Lung microvascular endothelial cell (primary cell): ENCODE data around the gene GMCL2. TPM values are rescaled to one million over a fixed set of nuclear protein-coding genes. Genes with fewer than 3 reads are reported as not detected.
A peak's percentile ranks its signal among the peaks of the same experiment; 100 is the strongest.

Experiments used
- DNase-seq, 2 donors: peaks; one replicate each; pipeline versions ENCODE4 v3.0.0 to v3.0.0-alpha.2; 2010; ENCODE audit warnings: low read depth in 2 of 2
- total RNA-seq: library from RNA; depleted of rRNA; stranded (reverse); fragments of >200 nt; gene quantifications from 2 replicates; pipeline ENCODE4 v1.2.1, GENCODE V29; 2014

The GMCL2 gene
- total RNA-seq, 1 donor from 2014 or later = not detected

- DNase-seq = no peak
These were observed 34.7 kb upstream of the GMCL2 start for GRCh38 chr5:178221853-178222252.

- DNase-seq = no peak
These were observed 34.1 kb upstream of the GMCL2 start for GRCh38 chr5:178221282-178221681.

GRCh38 chr5:178218827-178219226 lies 31.7 kb upstream of the GMCL2 start:
- DNase-seq = no peak

GRCh38 chr5:178218237-178218776 lies 31.1 kb upstream of the GMCL2 start:
- DNase-seq = no peak

GRCh38 chr5:178216779-178217178 lies 29.6 kb upstream of the GMCL2 start:
- DNase-seq = no peak

- DNase-seq = no peak
These were observed 28.9 kb upstream of the GMCL2 start for GRCh38 chr5:178216088-178216534.

GRCh38 chr5:178215280-178216002 lies 28.3 kb upstream of the GMCL2 start:
- no peak for DNase-seq

- DNase-seq = no peak
These were observed 27.1 kb upstream of the GMCL2 start for GRCh38 chr5:178214160-178214803.

GRCh38 chr5:178213748-178214151 lies 26.6 kb upstream of the GMCL2 start:
- DNase-seq = no peak

- no peak for DNase-seq
These were observed 25.9 kb upstream of the GMCL2 start for GRCh38 chr5:178213003-178213461.

GRCh38 chr5:178212241-178213002 lies 25.3 kb upstream of the GMCL2 start:
- DNase-seq = no peak

- no peak for DNase-seq
These were observed 24.2 kb upstream of the GMCL2 start for GRCh38 chr5:178211095-178212048.

GRCh38 chr5:178210686-178211085 lies 23.5 kb upstream of the GMCL2 start:
- no peak for DNase-seq

GRCh38 chr5:178210073-178210535 lies 22.9 kb upstream of the GMCL2 start:
- no peak for DNase-seq

- DNase-seq = no peak
These were observed 22.3 kb upstream of the GMCL2 start for GRCh38 chr5:178209334-178210072.

GRCh38 chr5:178208540-178209227 lies 21.5 kb upstream of the GMCL2 start:
- no peak for DNase-seq

- DNase-seq = no peak
These were observed 20.7 kb upstream of the GMCL2 start for GRCh38 chr5:178207917-178208280.

GRCh38 chr5:178207183-178207916 lies 20.2 kb upstream of the GMCL2 start:
- peak in 1 of 2 donors; percentile 76 for DNase-seq
